Stimulated activated CD8-positive, alpha-beta memory T cell treated with anti-CD3 and anti-CD28 coated beads, Interleukin-7, amount 100 ng/mL, for 1 hour (primary cell): ENCODE results near the gene CCDC146.
A peak's percentile ranks its signal among the peaks of the same experiment; 100 is the strongest.
"Not testable (repeated sequence)": the region's sequence is repeated elsewhere in the genome, so short reads cannot be mapped to it uniquely, and the experiment has no call there.

Experiments
- DNase-seq, 2 donors: peaks; one replicate each; pipeline ENCODE4 v3.0.0-alpha.2; 2020; ENCODE audit warnings: low read depth in 2 of 2

The CCDC146 gene

DNA sequence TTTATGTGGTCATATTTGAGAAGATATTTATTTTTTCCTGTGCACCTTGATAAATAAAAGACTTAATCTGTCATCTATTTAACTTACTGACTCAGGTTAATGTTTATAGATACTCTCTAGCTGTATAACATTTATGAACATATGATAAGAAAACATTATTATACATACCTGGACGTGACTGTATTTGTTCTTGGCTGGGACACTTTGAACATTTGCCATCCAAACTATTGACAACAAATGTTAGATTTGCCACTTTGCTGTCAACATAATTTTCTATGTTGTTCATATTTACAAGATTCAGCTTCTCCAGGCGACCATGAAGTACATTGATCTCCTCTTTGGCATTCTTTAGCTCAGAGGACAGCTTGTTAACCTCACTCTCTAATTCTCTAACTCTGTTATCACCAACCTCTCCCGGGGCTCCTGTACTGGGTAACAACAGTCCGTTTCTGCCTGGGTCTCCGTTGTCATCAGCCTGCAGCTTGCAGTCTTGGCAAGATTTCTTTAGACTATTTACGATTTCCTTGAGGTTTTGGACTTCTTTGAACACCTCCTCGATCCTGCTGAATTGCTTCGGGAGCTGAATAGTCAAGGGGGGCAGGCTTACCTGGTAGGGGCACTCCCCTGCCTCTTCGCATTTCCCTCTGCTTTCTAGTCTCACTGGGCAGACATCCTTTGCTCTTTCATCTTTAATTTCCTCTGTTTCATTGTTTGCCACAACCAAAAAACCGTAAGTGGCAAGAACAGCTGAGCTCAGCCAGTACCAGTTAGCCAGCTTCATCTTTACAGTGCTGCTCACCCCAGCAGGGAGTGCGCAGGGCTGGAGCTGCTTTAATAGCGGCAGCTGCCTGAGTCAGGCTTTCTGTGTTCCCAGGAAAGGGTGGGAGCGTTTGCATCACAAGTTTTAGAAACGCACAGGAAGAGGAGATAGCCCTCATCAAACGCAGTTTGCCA lies 76.9 kb downstream of the CCDC146 start, which contains the start of gene FGL2:
TSS of gene FGL2 (minus strand) at position 807 of the 954 bp plus-strand sequence. CDS start at position 781, 26 bp downstream.
- peak in 1 of 2 donors; percentile 2 for DNase-seq

DNA sequence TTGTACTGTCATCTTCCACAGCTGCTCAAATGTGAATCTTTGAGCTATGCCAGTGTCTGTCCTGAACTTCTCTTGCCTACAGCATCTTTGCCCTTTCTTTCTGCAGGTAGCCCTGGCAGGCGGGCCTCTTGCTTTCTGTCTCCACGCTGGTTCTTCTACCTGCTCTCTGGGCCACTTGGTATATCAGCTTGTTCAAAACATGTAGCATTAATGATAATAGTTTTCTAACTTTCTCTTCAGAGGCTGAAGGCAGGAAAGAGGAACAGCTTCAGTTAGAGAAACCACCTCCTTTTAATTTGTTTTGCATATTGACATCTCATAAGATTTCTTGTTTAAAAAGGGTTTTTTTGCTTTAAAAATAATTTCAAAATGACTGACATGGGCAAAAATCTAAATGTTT lies 78.1 kb downstream of the CCDC146 start:
- no peak for DNase-seq

DNA sequence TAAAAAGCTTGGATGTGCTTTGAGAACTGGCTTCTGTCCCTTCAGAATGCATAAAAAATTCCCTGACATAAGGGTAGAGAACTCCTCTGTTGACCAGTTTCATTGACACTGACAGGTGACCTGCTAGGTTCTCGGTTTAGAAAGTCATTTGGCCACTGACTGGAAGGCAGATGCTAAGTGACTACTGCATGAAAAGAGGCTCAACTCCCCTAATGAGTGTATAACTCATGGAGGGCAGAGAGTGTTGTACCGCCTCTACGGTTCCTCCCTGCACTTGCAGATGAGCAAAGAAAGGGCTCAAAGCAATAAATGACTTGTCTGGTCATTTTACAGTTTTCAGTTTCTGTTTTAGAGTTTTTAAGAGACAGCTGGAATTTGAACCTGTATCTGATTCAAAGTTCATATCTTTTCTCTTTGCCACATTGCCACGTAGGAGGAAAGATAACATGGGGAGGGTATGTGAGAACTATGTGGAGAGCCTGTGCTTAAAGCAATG lies 80.1 kb downstream of the CCDC146 start:
- DNase-seq: no peak

DNA sequence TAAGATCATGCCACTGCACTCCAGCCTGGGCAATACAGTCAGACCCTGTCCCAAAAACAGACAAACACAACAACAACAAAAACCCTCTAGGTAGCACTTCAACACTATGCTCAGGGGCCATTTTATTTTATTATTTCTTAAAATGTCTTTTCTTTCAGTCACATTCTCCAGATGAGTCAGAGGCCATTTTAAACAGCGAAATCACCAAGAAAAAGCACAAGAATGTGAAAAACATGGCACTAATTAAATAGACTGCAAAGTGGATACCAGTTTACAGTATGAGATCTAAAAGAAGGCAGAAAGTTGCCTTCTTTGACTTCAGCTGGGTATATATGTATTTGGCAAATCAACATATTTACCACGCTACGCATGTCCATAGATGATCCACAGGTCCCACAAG lies 83.3 kb downstream of the CCDC146 start:
- no peak for DNase-seq

DNA sequence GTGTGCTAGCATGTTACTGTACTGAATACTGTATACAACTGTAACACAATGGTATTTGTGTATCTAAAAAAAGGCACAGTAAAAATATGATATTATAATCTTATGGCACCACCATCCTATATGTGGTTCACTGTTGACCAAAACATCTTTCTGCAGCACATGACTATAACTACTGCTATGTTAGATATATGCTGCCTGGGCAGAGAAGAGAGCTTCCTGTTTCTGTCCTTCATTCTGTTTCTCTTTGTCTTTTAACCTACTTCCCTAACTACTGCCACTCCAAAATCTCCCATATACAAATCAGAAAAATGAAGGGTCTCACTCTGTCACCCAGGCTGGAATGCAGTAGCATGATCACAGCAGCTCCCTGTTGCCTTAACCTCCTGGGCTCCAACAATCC lies 86.0 kb downstream of the CCDC146 start:
- no peak for DNase-seq

- DNase-seq: no peak
These were observed 87.2 kb downstream of the CCDC146 start for GRCh38 chr7:77209479-77210139.

DNA sequence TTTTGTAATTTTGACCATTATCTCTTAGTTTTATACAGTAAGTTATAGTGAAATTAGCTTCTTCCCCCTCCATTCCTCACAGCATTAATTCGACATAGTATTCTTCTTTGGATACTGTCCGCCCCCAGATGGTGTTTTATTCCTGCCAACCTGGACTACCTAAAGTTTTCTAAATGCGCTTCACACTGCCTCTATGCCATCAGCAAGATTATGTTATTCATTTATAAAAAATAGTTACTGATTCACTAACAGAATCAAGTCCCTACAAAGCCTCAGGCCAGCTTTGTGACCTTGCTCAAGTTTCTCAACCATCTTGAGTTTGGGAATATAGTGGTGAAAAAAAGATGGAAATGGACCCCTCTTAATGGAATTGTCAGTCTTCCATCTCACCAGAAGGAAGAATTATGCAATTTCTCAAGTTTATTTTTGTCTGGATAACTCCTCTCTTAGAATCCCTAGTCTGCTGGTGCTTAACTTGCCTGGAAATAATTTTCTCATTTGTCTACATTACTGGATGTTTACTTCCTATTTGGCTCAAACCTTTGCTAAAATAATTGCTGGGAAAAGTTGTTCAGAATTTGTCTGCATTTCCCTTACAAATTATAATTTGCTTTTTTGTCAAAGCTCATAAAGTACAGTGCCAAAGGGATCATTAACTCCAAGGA lies 93.9 kb downstream of the CCDC146 start:
- DNase-seq: no peak

- DNase-seq: no peak
These were observed 95.2 kb downstream of the CCDC146 start for GRCh38 chr7:77217474-77218185.

- not testable (repeated sequence) for DNase-seq
These were observed 97.4 kb downstream of the CCDC146 start for GRCh38 chr7:77219701-77220331.

DNA sequence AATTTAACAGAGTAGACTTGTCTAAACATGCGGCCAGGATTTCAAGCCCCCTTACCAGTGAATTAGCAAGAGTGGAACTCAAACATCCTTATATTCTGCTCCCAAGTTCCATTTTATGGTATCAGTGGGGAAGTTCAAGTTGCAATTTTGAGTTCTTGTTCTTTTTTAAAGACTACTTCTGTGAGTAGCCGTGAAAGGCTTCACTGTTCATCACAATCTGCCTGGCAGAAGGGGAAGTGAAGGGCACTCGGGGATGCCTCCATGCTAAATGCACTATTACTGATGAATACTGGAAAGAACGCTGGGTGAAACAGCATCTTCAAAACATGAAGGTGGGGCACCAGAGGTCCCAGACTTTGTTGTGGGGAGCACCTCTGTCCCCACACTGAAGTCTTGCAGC lies 99.7 kb downstream of the CCDC146 start:
- no peak for DNase-seq

DNA sequence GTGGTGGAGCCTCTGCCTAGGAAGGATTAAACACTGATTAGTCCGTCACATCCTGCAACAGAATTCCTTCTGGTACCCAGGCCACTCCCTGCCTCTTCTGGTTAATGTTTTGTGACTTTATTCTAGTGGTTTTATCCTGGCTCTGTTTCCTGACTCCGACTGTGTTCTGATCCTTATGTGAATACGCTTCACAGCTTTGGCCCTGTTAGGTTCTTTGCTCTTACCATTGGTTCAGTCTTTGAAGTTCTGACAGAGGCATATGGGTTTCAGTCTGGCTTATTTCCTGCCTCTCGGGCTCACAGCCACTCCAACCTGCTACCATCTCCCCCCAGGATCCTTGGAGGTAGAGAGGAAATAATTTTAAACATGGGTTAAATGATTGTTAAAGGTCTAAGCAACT lies 100.4 kb downstream of the CCDC146 start:
- DNase-seq: no peak

GRCh38 chr7:77223261-77223660 lies 100.8 kb downstream of the CCDC146 start:
- DNase-seq: no peak

DNA sequence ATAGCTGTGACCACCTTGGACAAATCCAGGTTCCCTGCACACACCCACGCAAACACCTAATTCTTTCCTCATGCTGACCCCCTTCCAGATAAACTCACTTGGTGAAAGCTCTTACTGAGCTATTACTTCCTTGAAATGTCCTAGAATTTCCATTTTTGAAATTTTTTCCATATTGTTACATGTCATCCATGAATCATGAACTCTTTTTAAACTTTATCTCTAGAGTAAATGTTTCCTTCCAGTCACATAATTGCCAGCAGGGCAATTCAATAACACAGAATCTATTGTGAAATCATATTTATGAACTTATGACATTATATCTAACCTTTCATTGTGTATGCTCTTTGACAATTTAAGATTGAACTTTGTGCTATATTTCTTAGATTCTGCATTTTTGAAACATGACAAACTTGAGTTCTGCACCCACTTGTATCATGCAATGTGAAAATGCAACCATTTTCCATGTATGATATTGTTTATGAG lies 104.0 kb downstream of the CCDC146 start:
- DNase-seq: no peak

- DNase-seq: not testable (repeated sequence)
These were observed 106.4 kb downstream of the CCDC146 start for GRCh38 chr7:77228795-77229194.

DNA sequence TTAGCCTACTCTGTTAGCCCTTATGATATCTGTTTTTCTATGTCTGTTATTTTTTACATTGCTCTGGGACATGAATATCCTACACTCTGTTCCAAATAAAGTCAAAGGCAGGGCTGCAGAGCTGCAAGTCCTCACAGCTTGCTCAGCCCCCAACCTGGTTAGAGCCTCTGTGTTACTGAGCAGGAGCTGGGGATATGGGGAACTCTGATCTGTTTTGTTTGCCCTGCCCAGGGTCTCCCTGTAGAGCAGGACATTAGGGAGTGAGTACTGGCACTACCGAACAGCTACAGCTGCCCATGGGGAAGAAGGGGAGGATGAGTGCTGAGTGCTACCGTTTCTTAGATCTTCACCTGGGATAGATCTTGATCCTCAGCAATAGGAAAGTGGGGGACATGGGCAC lies 110.1 kb downstream of the CCDC146 start:
- DNase-seq: no peak

DNA sequence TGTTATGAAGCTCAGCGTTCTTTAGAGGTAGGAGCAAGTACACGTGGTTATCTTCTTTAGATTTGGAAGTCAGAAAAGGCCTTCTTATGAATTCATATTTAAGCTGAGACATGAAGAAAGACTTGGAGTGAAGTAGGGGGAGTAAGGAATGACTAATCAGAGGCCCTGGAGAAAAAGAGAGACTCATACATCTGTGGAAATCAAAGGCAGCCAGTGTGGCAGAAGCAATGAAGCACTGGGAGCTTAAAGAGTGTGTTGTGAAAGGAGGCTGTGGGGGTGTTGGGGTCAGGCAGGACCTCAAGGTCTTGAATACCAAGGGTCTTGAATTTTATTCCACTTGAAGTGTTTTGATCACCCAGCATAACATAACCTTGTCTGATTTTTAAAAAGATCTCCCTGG lies 112.9 kb downstream of the CCDC146 start:
- no peak for DNase-seq

DNA sequence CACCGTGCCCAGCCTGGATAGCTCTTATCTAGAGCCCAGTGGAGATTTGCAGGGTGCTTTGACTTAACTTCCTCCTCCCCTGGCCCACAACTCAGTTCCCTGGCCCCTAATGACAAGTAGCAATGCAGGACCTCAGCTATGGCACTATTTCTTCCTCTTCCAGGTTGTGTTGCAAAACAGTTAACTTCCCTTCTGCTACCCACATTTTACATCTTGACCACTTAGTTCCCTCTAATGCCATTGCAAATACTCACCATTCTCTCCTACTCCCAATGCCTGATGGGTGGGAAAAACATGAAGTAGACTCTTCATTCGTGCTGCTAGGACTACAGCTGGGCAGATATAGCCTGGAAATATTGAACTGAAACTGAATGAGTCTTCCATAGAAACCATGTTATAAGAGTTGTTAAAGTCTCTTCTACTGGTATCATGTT lies 116.3 kb downstream of the CCDC146 start:
- no peak for DNase-seq

- no peak for DNase-seq
These were observed 117.1 kb downstream of the CCDC146 start for GRCh38 chr7:77239471-77239870.

GRCh38 chr7:77242068-77242467 lies 119.7 kb downstream of the CCDC146 start:
- no peak for DNase-seq

DNA sequence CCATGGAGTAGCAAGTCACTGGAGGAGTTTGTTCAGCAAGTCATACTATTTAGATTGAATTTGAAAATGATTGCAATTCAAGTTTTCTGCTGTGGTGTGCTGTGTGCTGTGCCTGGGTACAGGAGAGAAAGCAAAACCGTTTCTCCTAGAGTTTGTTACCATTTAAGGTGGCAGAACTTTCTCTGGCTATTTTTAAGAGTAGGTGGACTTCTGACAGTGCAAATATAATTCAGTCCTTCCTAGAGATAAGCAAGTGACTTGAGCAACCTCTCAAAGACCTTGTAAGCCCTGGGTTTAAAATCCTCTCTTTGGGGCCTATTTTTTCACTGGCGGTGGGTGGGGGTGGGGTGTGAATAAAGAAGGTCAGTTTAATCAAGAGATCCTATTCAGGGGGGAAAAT lies 120.1 kb downstream of the CCDC146 start:
- no peak for DNase-seq
